ELR (cell line): ENCODE data around the gene ZSCAN4.

Source experiments
- DNase-seq: peaks from one replicate; pipeline ENCODE4 v3.0.0-alpha.2; 2015; ENCODE audit warnings: low read depth

ZSCAN4 gene, protein sequence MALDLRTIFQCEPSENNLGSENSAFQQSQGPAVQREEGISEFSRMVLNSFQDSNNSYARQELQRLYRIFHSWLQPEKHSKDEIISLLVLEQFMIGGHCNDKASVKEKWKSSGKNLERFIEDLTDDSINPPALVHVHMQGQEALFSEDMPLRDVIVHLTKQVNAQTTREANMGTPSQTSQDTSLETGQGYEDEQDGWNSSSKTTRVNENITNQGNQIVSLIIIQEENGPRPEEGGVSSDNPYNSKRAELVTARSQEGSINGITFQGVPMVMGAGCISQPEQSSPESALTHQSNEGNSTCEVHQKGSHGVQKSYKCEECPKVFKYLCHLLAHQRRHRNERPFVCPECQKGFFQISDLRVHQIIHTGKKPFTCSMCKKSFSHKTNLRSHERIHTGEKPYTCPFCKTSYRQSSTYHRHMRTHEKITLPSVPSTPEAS

DNA sequence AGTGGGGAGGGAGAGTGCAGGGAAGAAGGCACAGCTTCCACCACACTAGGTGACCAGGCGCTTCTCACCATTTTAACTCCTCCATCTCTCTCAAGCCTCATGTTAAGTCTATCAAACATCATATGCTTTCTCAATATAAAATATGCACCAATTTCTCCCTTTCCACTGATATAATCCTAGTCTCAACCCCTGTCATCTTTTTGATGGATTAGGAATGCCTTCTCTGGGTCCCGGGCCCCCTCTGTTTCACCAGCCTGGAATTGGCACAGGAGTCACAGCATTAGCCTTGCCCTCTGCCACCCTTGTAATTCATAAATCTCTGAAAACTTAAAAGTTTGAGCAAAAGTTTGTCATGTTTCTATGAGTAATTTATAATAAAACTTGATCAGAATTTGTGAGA lies at the start of gene ZSCAN4:
TSS of gene ZSCAN4 (plus strand) at position 301 of the 400 bp plus-strand sequence. CDS start 7,211 bp downstream, outside the sequence.
- no peak for DNase-seq

DNA sequence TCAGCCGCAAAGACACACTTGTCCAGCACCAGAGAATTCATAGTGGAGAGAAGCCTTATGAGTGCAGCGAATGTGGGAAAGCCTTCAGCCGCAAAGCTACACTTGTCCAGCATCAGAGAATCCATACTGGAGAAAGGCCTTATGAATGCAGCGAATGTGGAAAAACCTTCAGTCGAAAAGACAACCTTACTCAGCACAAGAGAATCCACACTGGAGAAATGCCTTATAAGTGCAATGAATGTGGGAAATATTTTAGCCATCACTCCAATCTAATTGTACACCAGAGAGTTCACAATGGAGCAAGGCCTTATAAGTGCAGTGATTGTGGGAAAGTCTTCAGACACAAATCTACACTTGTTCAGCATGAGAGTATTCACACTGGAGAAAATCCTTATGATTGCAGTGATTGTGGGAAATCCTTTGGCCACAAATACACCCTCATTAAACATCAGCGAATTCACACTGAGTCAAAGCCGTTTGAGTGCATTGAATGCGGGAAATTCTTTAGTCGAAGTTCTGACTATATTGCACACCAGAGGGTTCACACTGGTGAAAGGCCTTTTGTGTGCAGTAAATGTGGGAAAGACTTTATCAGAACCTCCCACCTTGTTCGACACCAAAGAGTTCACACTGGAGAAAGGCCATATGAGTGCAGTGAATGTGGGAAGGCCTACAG lies 47.9 kb upstream of the ZSCAN4 start:
- no peak for DNase-seq

DNA sequence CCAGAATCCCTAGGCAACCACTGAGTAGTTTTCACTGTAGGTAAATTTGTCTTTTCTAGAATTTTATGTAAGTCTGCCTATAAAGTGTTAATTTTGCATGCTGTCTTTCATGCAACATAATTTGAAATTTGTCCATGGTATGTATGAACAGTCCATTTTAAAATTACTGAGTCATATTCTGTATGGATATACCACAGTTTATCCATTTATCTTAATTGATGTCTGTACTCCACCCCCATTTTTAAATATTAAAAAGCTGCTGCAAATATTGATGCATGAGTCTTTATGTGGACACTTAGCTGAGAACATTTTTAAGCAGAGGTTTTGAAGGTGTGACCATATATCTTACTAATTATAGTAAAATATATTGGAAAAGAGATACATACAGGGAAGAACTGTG lies 45.6 kb upstream of the ZSCAN4 start:
- no peak for DNase-seq

DNA sequence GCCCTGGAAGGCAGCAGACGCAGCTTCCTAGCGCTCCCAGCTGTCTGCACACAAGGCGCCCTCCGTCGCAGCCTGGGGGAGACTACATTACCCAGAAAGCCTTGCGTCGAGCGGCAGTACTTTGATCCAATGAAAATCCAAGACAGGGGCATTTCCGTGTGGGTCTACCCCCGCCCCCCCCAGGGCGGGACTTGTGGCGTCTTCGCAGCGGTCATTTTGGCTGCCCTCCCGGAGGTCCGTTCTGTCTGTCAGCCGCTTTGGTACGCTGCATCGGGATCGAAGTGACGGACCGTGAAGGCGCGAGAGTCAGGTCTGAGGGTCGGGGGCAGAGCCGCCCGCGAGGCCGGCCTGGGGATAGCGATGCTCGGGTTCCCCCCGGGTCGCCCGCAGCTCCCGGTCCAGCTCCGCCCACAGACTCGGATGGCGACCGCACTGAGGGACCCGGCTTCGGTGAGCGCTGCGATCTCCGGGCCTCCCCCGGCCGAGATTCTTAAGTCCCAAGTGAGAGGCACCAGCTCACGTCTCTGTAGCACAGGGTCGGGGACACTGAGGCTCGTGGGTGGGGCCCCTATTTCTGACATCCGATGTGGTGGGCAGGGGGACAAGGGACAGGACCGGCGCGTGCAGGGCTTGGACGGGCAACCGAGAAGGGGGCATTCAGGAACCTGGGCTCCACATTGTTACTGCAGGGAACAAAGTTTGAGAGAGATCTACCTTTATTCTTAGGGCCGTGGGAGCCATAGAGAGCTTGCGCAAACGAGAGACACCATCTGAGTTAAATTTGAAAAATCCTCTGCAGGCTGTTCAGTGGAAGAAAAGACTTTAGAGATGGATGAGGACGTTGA lies 35.5 kb upstream of the ZSCAN4 start, which contains the start of gene ZNF211:
TSS of gene ZNF211 (plus strand) at position 182 of the 845 bp plus-strand sequence. CDS start at position 361, 179 bp downstream.
- peak; percentile 98 for DNase-seq

DNA sequence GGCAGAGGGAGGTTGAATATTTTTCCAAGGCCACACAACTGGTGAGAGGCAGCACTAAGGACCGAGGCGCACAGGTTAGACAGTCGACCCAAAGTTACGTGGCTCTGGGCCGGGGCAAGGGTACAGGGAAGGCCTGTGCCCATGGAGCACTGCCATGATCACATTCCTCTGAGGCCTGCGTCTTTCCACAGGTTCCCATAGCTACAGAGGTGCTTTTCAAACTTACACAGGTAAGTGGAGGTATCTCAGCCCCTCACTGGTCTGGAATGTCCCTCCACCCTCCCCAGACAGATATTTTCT lies 35.0 kb upstream of the ZSCAN4 start:
- no peak for DNase-seq

DNA sequence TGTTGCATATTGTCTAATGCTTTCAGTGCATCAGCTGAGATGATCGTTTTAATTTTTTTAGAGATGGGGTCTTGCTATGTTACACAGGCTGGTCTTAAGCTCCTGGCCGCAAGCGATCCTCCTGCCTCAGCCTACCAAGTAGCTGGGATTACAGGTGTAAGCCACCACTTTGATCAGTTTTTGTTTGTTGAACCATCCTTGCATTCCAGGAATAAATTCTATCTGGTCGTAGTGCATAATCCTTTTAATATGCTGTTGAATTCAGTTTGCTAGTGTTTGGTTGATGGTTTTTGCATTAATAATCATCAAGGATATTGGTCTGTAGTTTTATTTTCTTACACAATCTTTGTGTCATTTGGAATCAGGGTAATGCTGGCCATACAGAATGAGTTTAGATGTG lies 31.4 kb upstream of the ZSCAN4 start:
- no peak for DNase-seq

DNA sequence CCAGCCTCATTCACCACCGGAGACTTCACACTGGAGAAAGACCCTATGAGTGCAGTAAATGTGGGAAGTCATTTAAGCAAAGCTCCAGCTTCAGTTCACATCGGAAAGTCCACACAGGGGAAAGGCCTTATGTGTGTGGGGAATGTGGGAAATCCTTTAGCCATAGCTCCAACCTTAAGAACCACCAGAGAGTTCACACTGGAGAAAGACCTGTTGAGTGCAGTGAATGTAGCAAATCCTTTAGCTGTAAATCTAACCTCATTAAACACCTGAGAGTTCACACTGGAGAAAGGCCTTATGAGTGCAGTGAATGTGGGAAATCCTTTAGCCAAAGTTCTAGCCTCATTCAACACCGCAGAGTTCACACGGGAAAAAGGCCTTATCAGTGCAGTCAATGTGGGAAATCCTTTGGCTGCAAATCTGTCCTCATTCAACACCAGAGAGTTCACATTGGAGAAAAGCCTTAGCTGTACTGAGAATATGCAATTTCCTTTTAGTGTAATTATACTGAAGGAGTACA lies 27.0 kb upstream of the ZSCAN4 start:
- no peak for DNase-seq

DNA sequence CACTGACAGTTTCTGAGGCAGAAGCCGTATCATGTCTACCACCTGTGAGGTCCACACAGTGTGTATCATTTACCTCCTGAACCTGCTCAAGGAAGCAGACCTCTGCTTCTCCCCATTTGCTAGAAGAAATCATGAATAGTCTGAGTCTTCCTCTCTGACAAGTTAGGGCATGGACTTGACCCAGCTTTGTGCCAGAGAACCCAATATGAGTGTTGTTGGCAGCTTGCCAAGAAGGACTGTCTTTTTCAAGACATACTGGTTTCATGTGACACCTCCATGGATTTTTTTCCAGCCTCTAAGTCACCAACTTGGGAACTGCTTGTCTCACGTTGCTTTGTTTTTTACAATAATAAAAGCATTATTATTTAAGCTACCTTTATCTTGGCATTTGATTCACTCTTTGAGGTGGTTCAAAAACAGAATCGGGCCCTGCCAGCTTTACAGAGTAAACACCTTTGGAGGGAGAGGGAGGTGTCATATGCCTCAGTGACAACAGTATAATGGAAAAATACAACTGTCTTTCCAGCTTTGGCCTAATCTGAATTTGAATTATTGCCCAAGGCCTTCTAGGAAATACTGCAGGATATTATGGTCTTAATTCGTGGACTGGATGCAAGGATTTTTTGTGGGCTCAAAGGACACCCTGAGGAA lies 26.2 kb upstream of the ZSCAN4 start:
- DNase-seq = no peak

DNA sequence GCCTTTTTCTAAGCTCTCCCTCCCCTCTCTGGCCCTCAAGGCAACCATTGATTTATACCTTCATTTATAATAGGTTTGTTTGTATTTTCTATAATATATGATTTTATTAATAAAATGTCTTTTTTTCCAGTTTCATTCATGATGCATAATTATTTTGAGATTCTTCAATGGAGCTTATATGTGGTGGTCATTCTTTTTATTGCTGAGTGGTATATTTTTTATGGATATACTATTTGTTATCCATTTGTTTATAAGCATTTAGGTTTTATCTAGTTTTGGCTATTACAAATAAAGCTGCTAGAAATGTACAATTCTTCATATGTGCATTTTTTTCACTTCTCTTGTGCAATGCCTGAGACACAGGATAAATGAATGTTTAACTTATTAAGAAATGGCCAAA lies 25.0 kb upstream of the ZSCAN4 start:
- DNase-seq = no peak

DNA sequence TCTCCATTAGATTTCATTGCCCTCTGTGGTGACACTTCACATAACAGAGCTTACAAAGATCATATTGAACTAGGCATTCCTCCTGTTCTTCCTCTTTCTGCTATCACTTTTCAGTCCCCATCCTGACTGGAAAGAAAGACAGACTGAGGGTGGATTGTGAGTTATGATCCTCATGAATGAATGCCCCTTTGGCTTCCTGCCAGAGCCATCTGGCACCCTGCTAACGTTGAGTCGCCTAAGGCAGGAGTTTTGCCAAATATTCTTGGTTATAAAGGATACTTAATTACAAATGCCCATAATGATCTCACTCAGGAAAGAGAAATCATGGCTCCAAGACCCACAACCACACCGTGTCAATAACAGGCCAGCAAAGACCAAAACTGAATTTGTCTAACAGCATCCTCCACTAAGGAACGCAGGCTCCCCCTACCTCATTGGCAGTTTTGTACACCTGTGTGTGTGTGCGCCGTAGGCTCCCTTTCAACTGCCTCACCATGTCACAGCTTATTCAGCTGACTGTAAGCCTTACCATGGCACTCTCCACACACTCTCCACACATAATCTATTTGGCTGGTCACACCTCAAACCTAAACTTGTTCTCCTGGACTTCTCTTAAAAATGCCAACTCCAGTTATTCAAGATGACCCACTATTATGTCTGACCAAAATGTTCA lies 20.3 kb upstream of the ZSCAN4 start:
- no peak for DNase-seq

DNA sequence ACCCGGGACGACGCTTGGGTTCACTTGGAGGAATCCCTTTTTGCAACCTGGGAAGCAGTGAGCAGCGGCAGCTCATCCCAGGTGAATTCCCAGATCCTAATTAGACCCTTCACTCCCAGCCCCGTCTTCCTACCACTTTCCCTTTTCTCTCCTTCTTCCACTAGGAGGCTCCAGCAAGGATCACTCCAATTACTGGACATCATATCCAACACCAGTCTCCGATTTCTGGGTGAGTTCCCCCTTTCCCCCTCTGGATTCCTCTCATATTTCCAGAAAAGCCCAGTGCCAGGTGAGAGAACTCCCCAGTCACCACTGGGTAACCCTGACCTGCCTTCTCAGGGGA lies 17.1 kb upstream of the ZSCAN4 start:
- no peak for DNase-seq

DNA sequence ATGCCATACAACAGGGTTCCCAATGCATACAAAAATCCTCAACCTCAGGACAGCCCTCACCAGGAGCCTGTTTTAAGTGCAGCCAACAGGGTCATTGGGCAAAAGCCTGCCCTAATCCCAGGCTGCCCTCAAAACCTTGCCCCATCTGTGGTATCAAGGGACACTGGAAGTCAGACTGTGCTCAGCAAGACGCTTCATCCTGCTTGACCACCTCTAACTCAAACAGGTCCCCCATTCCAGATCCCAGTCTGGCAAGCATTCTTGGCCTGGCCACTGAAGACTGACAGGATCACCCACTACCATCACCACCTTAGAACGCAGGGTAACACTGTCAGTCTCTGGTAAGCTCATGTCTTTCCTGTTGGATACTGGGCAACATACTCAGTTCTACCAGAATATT lies 15.0 kb upstream of the ZSCAN4 start:
- no peak for DNase-seq

DNA sequence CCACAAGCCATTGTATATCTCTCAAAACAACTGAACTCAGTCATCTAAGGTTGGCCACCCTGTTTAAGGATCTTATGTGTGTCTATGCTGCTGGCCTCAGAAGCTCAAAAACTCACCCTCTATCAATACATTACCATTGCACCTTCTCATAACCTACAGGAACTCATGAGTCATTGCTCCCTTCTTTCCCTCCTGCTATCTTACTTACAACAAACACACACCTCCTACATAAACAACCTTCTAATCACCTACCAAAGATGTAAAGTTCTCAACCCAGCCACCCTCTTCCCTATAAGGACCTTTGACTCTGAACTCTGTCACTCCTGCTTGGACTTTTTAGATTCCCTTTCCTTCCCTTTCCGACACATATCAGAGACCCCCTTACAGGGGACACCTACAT lies 13.3 kb upstream of the ZSCAN4 start:
- no peak for DNase-seq

DNA sequence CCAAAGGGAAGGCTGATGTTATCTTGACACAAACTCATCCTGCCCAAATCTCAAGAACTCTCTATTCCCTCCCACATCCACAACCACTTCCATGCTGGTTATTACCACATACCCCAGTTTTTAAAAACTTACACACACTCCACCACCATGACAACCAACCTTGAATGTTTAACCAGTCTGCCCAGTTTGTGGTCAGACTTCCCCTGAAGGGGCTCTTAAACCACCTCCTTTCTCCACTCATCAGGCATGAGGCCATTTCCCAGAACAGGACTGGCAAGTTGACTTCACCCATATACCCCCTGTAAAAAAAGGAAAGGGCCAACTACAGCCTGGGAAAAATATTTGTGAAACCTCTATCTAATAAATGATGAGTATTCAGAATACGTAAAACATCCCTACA lies 12.4 kb upstream of the ZSCAN4 start:
- no peak for DNase-seq

DNA sequence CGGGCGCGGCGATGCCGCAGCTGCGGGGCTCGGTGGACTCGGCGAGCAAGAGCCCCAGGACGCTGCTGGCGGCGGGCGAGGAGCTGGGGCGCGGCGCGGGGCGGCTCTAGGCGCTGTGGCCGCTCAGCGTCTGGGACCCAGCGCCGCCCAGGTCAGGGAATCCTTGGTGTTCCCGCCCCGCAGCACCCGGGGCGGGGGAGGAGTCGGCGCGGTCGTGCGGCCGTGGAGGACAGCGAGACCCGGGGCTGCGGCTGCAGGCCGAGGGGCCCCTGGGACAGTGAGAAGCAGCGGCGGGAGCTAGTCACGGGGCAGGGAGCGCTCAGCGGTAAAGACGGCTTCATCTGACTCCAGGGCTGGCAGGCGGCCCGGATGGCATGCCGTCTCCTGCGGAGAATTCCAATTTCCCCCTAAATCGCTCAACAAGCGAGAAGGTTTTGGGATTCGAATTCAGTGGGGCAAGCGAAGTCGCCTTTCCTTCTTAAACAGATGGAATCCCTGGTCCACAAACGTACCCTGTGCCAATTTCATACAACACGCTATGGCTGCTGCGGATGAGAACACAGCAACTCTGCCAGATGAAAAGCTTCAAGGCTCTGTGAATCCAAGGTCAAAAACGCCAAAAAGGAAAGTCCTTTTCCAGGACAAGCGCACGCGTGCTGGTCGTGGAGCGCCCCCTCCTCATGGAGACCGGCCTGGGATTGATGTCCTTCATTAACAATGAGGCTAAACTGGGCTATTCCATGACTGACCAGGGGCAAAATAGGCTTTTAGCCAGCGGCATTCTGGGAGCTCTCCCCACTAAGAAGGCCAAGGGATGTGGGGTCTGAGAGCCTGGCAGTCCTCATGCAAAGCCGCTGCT lies 4.2 kb upstream of the ZSCAN4 start:
- peak; percentile 66 for DNase-seq

DNA sequence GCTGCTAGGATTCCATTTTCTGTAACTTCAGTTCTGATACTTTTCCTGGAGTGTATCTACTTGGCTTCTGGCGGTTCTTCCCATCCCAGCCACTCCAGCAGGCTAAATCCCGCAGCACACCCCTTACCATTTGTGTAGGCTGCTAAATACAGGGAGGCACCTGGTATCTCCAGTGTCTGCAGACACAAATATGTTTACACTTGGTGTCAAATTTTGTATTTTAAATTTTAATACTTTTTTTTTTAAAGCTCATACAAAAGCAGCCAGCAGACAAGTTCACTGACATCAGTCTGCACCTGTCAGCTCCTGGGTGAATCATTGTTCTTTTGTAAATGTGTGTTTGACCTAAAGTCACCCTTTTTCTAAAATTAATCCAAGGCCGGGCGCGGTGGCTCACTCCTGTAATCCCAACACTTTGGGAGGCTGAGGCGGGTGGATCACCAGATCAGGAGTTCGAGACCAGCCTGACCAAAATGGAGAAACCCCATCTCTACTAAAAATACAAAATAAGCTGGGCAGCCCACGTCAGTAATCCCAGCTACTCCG lies 3.4 kb upstream of the ZSCAN4 start:
- no peak for DNase-seq

DNA sequence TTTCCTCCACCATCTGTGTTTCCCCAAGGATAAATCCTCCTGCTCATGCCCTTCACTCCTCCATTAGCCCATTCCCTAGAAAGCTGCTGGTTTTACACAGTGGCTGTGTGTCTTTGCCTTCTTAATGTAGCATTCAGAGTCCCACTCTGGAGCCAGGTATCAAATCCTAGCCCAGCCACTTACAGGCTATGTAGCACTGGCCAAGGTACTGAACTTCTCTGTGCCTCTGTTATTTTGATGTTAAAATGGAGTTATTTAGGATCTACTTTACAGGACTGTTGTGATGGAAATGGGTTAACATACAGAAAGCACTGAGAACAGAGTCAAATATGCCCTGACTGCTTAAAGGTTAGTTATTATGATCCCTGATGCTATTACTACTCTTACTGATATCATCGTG lies 1.5 kb upstream of the ZSCAN4 start:
- DNase-seq = no peak

DNA sequence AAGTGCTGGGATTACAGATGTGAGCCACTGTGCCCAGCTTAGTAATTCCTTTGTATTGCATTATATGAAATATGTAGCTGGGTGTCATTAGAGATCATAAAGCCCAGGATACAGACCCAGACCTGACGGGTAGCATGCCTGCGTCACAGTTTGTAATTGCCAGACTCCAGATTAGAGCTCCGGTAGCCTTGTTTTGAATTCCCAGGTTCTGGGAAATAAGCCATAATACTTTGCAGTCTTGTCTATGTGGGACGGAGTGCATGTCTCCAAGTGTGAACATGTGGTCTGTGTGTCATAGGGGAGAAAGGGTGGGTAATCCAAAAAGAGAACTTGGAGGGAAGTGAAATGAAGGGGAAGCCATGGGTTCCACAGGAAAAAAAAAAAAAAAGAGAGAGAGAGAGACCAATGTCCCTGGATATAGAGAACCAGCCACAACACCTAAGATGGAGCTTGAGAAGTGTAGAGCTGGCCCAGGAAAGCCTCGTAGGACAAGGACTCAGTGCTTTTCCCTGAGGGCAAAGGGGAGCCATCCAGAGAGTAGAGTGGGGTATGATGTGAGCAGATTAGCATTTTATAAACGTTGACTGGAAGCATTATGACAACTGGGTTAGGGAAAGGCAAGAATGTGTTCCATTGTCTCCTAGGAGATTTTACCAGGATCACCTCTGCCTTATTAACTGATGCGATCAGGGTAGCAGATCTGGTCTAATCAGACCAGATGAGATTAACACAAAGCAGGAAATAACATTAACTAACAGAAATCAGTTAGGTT lies 2.6 kb downstream of the ZSCAN4 start:
- no peak for DNase-seq

DNA sequence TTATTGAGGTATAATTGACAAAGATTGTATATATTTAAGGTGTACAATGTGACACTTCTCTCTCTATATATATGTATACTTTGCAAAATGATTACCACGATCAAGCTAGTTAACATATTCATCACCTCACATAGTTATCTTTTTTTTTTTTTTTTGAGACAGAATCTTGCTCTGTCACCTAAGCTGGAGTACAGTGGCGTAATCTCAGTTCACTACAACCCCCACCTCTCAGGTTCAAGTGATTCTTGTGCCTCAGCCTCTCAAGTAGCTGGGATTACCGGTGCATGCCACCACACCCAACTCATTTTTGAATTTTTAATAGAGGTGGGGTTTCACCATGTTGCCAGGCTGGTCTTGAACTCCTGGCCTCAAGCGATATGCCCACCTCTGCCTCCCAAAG lies 3.7 kb downstream of the ZSCAN4 start:
- no peak for DNase-seq

DNA sequence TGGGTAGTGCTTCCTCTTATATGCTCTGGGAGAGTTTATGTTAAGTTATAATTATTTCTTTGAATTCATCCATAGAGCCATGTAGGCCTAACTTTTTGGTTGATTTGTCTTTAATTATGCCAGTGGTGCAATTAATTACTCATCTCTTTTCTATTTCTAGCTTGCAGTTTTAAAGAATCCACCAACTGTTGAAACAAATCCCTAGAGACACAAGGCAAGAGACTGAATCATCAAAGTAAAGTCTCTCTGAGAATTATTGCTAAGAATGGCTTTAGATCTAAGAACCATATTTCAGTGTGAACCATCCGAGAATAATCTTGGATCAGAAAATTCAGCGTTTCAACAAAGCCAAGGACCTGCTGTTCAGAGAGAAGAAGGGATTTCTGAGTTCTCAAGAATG lies 7.1 kb downstream of the ZSCAN4 start:
- DNase-seq = no peak
